HG02623 (cell line): ENCODE measurements around the gene MGLL.

ENCODE experiments used
- ATAC-seq: cut with Tn5 transposase; IDR thresholded peaks from one replicate; pipeline ENCODE4 v1.9.1; 2021; ENCODE audit warnings: moderate library complexity; ENCODE audit not compliant: unreplicated experiment

Gene MGLL

DNA sequence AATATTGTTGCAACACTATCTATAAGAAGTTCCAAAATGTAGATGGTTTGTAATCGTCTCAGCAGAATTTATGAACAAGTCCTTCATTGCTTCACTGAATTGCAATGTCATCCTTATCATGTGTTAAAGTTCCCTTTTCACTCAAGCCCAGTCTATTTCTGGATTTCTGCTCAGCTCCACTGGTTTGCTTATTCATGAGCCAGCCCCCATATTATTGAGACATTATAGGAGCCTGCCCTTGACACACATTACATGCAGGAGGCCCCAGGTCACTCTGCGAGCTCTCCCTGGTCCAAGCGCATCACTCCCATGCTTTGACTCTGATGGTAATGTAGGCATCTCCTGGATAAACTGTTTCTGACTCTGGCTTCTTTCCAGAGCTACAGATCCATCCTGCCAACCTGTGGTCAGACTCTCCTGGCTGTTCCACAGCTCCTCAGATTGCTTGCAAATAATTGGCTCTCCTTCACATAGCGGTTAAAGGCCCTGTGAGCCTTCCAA, 92.7 kb downstream of the MGLL start:
- no peak for ATAC-seq

DNA sequence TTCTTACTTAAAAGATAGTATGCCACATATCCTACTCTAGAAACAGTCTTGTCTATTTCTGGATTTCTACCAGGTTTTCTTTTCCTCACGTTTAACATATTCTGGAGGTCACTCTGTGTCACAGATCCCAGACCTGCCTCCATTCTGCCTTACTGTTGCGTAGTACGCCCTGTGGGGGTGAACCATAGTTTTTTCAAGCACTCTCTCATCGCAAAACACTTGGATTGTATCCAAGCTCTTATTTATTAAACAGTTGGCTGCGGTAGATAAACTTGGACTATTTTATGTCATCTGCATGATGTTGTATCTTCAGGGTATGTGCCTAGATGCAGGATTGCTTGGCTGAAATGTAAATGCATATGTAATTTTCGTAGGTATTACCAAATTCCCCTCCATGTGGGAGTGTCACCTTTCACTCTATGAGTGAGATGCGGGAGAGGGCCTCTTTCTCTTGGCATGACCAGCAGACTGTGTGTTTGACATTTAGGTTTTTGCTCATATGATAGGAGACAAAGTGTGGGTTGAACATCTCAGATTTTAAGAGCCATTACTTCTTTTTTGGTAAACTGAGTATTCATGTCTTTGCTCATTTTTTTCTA, 93.8 kb downstream of the MGLL start:
- ATAC-seq: no peak

DNA sequence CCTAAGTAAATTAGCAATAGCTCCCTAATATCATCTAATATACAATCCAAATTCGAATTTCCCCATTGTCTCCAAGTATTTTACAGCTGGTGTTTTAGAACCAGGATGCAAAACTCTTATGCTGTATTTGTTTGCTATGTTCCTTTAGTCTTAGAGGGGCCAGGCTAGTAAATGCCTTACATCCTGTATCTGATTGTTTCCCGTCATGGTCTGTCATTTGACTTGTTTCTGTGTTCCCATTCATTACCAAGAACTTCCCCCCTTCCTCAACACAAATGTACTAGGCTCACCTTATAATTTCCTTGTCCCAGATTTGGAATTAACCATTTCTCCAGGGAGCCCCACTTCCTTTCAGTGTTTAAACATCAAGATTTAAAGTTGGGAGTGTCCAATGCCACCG, 95.4 kb downstream of the MGLL start:
- ATAC-seq: no peak

DNA sequence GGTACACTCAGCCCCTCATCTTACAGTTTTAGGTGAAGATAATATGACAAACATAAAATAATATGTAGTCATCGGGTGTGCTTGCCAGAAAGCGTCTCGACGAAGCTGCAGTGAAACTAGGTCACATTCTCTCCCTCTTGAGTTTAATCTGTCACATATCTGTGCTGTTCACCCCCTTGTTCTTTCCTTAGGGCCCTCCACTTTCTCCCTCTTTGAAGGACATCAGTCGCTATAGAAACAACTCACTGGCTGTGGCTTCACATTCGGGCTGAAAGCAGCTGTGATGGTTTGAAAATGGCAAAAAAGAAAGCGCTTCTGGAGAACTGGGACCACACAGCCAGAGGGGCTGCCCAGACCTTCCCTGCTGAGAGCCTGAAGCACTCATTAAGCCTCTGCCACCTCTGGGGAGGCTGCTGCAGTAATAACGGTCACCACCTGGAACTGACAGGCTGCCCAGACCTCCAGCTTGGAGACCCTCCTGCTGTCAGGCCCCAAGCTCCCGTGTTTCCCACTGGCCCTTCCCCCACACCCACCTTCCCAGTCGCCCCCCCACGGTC, 99.2 kb downstream of the MGLL start:
- ATAC-seq: no peak

DNA sequence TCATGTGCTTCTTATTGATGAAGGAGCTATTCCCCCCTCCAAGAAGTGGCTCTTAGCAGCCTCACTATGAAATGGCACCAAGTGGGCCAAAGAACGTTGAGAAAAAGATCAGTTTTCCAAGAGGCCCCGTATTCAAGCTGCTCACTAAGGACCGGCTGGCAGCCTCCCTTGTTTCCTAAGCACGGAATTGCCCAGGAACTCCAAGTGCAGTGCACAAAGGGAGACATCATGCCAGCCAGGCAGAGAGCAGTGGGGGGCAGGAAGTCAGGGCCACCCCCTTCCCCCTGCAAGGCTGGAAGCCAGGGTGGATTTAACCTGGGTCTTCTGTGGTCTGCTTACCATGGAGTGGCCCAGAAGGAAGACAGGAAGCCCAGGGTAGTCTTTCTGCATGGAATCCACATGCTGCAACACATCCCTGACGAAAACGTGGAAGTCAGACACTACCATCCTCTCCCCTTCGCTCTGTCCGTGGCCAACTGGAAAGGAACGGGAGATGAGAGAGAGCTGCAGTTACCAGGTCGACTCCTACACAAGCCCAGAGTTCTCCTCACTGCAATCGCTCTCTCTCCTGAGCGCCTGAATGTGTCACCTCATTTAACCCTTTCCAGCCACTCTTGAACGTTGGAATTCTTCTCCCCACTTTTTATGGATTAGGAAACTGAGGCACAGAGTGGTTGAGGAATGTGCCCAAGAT, 100.1 kb downstream of the MGLL start:
- ATAC-seq: no peak

DNA sequence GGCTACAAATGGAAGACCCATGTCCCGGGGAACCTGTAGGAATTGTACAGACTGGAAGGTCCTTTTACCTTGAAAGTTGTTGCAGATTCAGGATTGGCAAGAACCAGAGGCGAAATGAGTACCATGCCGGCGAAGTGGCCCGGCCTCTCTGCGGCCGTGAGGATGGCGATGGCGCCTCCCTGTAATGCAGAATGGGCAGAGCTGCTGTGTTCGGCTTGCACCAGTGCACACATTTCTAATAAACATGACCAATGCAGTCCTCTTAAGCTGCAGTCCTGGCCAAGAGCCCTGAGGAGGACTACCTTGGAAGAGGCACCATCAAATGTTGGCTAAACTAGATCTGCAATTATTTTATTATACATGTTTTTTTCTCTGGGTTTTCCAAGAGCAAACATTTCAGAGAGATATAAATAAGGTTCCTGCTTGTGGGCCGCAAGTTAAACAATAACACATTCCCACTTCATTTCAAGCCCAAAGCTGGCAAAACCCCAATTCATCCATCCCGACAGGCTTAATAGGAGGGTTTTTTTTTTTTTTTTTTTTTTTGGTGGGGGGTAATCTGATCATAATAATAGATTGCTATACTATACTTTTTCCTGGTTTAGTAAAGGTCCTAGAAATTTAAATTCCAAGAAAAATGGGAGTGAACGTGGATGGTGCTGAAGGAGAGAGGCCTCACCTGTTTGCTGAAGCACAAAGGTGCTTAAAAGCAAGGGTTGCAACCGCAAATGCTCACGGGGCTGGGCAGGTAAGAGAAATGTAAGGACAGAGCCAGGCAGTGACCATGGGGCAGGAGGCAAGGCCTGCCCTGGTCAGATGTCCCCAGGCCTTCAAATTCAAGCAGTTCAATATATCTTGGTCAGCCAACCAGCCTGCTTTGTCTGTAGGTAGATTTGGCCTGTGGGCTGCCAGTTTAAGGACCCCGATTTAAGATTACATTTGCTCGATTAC, 101.1 kb downstream of the MGLL start:
- no peak for ATAC-seq

DNA sequence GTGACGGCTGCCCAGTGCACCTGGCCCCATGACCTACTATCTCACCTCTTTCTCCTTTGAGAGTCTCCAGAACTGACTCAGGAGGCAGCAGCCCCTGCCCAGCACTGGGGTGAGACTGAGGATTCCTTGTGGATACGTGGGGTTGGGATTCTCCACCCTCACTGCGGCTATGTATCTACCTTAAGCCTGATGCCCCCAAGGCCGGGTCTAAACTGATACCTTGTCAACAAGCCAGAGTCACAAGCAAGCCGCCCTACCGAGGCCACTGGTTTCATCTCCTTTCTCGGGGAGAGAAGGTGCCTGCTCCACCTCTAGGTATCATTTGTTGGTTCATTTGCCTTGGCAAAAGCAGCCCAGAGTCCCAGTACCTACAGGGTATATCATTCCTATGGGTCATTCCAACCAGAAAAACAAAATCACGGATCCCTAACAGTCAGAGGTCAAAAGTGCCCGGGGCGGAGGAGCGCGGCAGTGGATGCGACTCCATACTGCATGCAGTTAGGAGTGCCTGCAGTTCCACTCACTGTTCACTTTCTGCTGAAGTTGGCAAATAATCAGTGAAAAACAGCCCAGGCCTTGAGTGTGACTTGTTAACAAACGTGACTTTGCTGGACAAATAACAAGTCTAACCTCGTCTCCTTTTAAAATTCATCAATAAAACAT, 102.0 kb downstream of the MGLL start:
- no peak for ATAC-seq

DNA sequence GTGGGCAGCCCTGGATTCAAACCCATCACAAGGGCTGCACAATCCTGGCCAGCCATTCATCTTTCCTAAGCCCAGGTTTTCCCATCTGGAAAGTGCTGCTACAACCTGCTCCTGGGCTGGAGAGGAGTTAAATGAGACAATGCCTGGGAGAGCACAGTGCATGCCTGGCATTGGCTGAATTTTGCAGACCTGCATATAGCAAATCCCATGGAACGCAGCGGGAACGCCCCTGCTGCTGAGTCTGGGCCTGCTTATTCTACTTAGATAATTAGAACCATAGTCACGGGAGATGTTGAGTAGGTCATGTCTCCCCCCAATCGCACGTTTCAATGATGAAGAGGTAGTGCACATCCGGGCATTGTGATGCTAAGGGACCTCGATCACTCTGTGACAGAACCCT, 102.9 kb downstream of the MGLL start:
- no peak for ATAC-seq

DNA sequence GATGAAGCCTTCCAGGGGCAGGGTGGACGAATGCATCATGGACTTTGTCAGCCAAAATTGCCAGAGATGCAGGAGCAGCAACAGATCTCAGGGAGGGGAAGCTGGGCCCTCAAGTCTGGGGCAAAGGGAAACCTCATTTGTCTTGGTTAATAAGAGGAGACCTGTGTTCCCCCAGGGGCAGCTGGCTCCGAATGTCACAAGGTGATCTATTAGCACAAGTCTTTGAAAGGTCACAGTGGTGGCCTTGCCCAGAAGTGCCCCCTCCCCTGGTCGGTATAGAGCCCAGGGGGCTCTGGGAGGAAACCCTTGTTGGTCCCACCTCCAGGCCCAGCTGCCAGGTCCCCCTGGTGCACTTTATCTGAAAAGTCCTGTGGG, 103.4 kb downstream of the MGLL start:
- ATAC-seq: no peak

DNA sequence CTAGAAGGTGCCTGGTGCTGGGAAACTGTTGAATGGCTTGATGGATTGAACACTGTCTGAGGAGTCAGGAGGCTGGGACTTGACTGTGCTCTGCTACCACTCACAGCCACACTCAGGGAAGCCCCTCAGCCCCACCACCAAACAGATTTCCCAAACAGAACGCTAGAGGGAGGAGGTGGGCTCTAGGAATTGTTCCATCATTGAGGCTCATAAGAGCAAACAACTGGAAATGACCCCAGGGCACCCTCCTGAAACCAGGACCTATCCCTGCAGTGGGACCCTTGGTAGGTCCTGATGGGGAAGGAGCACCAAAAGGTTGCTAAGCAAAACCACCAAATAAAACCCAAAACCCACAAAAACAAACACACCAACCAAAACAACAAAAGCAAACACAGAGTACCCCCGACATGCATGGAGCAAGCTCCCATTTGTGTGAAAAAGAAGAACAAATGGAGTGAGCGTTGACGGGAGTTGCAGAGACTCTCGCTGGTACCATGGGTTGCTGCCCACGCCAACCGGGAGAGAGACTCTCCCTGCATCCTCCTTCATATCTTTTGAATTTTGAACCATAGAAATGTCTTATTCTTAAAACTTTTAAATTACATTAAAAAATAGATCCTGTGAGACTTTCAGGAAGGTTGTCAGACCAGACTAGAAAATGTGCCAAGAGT, 103.9 kb downstream of the MGLL start:
- ATAC-seq: no peak

DNA sequence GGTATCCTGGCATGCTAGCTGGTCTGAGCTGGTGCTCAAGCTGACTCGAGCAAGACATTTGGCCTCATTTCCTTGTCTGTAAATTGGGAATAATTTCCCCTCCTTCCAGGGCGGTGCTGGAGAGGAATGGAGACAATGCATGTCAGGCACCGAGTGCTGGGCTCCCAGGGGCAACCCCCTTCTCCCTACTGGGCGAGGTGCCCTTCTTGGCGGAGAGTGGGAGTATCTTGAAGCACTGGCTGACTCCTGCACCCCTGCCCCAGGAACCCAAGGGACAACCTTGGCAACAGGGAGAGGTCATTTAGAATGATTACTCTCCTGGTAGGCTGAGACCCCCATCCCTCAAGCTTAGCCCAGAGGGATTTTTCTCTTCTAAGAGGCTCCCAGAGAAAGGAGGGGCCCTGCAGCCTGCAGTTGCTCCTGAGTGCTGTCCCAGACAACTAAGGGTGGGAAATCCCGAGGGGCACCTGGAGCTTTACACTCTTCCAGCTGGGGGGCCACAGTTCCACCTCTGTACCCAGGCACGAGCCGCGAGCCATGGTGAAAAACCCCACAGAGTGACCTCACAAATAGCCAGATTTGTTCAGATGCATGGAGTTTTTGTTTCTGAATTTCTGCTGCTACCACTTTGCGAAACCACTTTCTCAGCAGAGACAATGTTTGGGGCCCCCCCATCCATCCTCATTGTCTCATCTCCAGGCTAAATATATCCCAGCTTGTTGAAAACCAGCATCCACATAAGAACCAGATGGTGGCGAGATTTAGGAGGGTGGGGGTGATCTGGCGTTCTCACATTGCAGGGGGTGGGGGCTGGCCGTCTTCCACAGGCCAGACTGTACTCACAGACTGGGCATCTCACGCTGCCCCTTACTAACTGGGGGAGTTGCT, 104.7 kb downstream of the MGLL start:
- no peak for ATAC-seq

DNA sequence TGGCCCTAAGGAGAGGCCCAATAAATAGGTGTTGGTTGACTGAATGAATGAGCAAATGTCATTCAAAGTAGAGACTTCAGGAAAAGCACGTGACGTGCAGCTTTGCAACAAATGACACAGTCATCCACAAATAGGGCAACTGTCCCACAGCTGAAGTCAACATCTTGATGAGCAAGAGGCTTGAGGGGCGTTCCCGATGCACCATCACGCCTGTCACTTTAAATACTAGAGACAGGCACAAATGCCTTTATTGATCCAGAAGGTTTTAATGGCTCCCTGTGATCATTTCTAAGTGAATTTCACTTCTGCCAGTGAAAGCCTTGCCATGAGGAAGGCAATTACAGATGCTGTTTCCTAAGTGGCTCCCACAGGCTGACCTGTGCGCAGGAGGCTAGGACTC, 105.9 kb downstream of the MGLL start:
- ATAC-seq: no peak

DNA sequence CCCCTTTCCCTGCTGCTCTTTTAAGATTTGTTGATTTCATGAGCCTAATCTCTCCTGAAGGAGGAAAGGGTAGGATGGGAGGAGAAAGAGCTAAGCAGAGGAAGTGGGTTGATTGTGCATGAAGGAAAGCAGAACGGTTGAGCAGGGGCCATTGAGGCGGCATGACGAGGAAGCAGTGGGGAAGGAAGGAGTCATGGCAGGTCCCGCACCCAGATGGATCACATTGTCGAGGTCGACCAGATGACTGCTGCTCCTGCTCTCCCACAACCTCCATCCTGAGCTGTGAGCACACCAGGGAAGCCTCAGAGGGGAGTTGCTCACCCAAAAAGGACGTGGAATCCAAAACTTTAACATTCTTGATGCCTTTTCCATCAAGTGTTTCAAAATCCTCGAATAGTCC, 106.8 kb downstream of the MGLL start:
- no peak for ATAC-seq

DNA sequence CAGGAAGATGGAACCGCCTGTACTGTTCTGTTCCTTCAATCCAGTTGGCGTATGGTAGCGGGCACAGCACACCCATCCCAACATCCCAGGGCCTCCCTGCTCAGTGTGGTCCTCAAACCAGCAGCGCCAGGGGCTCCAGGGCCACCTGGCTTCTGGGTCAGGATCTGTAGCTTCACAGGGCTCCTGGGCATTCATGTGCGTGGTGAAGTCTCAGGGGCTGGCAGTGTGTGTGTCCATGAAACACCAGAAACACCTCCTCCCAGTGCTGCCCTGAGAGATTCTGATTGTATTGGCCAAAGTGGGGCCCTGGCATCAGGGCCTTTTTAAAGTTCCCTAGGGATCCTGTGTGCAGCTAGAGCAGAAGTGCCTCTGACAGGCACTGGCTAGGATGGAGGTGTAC, 107.4 kb downstream of the MGLL start:
- ATAC-seq: no peak

DNA sequence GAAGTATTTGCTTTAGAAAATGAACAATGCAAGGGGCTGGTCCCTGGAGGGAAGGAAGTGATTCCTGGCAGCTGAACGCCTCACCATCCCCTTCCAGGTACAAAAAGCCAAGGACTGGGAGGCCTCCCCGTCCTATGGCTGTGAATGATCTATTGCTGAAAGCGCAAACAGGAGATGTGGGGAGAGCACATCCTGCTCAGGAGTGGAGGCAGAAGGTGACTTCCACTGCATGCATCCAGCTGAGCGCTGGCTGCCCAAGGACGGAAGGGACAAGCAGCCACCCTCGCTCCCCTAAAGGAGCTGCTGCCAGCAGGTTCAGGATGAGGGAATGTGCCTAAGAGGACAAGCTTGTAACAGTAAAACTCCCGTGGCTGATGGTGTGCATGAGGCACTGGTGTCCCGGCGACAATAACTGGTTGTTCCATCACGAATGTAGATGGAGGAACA, 108.2 kb downstream of the MGLL start:
- no peak for ATAC-seq

DNA sequence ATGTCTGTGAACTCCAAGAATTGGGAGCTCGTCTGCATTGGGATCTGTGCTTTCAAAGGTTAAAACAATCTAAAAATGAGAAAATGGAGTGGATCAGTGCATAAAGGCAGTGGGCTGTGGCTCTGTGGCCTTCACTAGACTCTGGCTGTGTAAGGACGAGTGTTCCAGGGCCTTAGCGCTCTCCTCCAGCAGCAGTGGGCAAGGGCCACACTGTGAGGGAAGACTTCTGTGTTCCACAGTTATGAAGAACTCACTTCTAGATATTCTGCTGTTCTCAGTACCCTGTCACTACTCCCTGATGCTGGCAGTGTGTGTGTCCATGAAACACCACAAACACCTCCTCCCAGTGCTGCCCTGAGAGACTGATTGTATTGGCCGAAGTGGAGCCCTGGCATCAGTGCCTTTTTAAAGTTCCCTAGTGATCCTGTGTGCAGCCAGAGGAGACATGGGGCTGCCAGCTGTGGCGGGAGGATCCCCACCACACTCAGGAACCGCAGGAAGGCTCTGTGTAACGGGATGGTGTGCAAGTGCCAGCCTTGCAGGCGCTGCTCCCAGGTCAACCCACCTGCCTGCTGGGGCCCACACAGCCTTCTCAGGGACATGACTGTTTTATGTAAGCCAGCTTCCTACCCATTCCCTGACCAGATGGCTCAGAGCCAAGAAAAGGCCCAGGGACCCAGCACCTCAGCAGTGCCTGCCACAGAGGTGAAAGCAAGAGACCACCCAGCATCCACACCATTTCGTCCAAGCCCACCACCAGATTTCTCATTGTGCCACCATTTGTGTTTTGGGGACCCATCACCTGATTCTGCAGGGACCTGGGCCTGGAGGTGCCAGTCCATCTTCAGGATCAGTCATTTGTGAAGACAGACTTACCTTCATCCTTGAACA, 109.2 kb downstream of the MGLL start:
- ATAC-seq: no peak

DNA sequence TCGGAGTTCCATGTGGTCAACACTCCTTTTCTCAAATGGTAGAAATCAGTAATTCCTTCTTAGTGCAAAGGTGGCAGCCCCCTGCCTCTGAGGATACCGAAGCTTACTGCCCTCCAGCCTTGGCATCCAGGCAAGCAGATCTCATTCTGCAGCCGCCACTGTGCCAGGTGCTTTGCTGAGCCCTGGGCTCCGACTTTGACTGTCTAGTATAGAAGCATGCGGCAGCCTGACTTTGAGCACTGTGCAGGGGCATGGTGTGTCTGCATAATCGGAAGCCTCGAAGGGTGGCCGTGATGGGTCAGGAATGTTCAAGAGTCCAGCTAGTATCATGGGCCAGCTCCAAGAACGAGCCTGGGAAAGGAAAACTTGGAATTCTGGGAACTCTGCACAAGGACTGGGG, 109.9 kb downstream of the MGLL start:
- ATAC-seq: no peak

DNA sequence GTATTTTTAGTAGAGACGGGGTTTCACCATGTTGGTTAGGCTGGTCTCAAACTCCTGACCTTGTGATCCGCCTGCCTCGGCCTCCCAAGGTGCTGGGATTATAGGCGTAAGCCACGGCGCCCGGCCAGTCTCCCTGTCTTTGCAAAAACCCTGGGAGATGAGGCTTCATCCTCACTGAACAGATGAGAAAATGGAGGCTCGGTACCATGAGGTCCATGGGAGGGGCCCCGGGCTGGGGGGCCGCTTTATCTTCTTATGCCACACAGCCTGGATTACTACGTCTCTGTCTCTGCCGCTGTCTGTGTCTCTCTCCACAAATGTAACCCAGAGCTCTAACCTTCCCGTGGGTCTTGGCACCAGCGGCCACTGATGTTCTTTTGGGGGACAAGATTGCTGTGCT, 110.4 kb downstream of the MGLL start:
- ATAC-seq: no peak
